Stimulated activated CD4-positive, alpha-beta T cell treated with anti-CD3 and anti-CD28 coated beads, TNF-alpha, amount 100 ng/mL, for 1 hour (primary cell): ENCODE measurements around the gene PPEF2.

Experiments used
- DNase-seq, 3 donors: peaks; one replicate each; pipeline ENCODE4 v3.0.0-alpha.2; 2020; ENCODE audit warnings: low read depth in 3 of 3, low spot score in 1 of 3

Gene PPEF2

DNA sequence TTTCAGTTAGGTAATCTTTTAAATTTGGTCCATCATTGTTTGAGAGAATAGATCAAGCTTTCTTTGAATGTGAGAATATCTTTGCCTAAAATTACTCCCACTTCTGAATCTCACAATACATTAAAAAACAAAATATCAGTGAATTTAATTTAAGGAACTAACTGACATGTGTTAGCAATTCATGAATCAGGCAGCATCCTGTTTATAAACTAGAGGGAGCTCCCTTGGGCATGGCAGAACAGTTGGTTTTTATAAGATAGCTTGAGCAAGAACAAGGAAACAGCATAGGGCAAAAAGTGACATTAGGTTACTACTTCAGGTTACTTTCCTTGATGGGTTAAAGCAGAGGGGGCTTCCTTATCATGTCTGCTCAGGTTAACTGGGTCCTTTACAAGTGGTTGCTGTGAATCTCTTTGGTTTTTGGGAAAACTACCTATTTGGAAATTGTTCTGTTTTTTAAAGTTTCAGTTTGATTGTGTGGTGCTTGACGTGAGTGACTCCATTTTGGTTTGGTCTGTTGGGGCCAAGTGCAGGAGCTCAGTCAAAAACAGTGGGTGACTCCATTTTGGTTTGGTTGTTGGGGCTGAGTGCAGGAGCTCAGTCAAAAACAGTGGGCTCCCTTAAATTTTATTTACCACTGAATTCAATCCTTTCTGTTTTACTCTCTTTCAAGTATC lies 68.0 kb downstream of the PPEF2 start:
- no peak for DNase-seq

GRCh38 chr4:75831856-75832405 lies 70.3 kb downstream of the PPEF2 start:
- DNase-seq, result no peak

- no peak for DNase-seq
Observed at GRCh38 chr4:75830906-75831305, 71.3 kb downstream of the PPEF2 start.

GRCh38 chr4:75823812-75824211 lies 78.4 kb downstream of the PPEF2 start:
- no peak for DNase-seq

DNA sequence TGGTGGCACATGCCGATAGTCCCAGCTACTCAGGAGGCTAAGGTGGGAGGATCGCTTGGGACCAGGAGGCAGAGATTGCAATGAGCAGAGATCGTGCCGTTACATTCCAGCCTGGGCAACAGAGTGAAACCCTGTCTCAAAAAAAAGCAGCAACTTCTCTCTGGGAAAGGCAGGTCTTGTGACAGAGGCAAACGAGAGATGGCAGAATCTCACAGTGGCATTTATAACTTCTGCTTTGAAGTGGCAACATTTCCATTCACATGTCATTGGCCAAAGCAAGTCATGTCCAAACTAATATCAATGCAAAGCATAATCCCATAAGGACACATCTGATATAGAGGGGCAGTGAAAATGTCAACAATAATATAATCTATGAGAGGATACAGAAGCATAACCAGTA lies 79.8 kb downstream of the PPEF2 start:
- no peak for DNase-seq

DNA sequence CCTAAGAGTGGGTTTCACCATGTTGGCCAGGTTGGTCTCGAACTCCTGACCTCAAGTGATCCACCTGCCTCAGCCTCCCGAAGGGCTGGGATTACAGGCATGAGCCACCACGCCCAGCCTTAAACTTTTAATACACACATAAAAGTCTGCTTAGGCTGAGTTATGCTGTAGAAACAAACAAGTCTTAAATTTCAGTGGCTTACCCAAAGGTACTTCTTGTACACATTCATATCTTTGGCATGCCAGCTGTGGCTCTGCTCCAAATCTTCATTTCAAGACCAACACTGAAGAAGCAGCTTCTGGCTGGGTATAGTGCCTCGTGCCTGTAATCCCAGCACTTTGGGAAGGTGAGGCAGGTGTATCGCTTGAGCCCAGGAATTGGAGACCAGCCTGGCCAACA lies 80.3 kb downstream of the PPEF2 start:
- DNase-seq, result no peak

- DNase-seq, result no peak
Observed at GRCh38 chr4:75821216-75821615, 81.0 kb downstream of the PPEF2 start.

- no peak for DNase-seq
Observed at GRCh38 chr4:75820676-75821075, 81.6 kb downstream of the PPEF2 start.

DNA sequence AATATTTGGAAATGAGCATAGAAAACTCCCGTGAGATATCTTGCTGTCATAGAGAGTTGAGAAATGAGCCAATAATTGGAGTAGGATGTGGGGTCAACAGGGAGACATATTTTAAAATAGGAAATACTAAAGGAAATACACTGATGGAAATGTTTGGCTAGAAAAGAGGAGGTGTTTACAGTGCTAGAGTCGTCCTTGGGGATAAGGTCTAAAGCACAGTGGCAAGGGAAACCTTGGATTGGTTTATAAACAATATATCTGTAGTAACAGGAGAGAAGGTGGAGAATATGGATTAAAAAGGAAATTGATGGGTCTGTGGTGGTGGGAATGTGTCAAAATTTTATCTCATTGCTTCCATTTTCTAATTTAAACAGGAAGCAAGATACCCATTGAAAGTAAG lies 82.1 kb downstream of the PPEF2 start:
- no peak for DNase-seq

DNA sequence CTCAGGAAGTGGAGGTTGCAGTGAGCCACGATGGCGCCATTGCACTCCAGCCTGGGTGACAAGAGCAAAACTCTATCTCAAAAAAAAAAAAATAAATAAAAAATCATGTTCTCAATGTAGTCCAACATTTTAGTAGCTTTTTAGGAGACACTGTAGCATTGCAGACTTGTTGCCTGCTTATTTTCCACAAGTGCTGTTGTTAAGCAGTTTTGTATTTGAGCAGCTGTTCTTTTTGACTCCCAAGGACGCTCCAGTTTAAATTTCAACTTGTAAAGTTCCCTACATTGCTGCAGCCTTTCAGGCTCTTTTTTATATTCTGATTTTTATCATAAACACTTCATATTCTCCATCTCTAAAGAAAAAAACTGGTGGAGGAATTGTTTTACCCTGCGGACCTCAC lies 83.1 kb downstream of the PPEF2 start:
- DNase-seq, result no peak

GRCh38 chr4:75817901-75818300 lies 84.4 kb downstream of the PPEF2 start:
- no peak for DNase-seq
